HG03103 (cell line): ENCODE measurements around the gene MAGEB10.
"Not testable (repeated sequence)": the region's sequence is repeated elsewhere in the genome, so short reads cannot be mapped to it uniquely, and the experiment has no call there.

Experiments
- ATAC-seq: cut with Tn5 transposase; IDR thresholded peaks from one replicate; pipeline ENCODE4 v1.9.1; 2021; ENCODE audit warnings: low read depth; ENCODE audit not compliant: unreplicated experiment

MAGEB10 gene, protein sequence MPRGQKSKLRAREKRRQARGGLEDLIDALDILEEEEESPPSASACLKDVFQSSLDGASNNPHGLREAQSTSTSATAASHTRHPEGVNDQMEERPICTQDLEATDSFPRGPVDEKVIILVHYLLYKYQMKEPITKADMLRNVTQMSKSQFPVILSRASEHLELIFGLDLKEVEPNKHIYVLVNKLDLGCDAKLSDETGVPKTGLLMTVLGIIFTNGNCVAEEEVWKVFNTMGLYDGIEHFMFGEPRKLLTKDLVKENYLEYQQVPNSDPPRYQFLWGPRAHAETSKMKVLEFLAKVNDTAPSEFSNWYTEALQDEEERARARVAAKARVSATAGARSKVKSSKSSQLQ

DNA sequence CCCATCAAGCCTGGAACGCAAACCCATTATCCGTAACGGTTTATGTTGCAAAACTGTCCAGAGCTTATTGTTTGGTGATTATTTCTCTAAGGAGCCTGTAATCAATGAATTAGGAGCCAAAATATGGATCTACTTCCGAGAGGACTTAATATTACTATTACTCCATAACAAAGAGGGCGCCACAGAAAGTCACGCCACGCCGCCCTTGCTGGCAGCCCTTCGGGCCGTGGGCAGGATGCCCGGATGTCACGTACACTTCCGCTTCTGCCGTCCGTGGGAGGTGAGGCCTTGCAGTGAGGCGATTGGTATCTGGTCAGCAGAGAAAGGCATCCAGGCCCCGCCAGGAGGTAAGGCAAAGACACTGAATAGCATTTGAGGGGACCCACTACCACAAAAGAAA lies at the start of gene MAGEB10:
Gene MAGEB10 (plus strand): TSS at position 301 of the 400 bp plus-strand sequence. CDS start 13,317 bp downstream, outside the sequence.
- no peak for ATAC-seq

DNA sequence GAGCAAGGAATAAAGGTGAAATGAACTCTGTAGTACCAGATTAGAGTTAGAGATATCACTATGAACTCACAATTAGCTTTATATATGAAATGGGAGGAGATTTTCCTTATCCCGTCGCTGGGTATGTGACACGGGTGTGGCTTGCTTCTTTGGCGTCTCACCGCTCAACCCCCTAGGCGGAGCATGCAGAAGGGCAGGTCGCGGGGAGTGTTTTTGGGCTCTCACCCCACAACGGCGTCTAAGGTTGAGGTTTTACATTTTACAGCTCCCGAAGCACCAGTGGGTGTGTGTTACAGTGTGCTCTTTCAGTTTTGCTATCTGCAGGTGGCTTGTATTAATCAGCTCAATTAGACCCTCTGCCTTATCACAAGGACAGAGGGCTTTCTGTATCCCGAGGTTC lies 42.1 kb upstream of the MAGEB10 start:
- no peak for ATAC-seq

DNA sequence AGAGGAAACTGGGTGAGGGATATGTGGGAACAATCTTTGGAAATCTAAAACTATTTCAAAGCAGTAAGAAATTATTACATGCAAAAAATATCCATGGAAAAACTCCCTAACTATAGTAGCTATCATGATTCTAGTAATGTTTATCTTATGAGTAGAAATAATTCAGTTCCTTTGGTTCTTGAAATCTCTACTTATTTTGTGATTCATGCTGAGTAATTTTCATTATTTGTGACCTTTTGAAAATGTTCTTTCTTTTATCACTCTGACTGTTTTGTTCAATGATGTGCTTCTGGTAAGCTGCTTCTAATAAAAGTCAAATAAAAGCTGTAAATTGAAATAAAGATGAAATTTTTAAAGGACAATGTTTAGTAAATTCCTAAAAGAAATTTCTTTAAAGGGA lies 40.4 kb upstream of the MAGEB10 start:
- no peak for ATAC-seq

DNA sequence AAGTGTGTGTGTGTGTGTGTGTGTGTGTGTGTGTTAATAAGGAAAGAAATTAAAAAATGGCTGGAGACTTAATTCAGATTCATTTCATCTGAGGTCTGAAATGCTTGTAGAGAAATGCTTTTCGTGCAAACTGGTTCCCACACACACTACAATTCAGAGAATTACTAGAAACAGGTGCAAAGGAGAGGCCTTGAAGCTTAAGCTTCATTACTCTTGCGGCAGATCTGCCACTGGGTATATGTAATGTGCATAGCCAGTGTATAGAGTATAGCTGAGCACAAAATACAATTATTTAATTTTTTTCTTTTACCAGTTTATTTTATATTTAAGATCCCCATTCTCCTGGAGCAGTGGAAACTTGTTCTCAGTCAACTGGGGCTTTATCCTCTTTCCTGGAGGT lies 31.8 kb upstream of the MAGEB10 start:
- no peak for ATAC-seq

DNA sequence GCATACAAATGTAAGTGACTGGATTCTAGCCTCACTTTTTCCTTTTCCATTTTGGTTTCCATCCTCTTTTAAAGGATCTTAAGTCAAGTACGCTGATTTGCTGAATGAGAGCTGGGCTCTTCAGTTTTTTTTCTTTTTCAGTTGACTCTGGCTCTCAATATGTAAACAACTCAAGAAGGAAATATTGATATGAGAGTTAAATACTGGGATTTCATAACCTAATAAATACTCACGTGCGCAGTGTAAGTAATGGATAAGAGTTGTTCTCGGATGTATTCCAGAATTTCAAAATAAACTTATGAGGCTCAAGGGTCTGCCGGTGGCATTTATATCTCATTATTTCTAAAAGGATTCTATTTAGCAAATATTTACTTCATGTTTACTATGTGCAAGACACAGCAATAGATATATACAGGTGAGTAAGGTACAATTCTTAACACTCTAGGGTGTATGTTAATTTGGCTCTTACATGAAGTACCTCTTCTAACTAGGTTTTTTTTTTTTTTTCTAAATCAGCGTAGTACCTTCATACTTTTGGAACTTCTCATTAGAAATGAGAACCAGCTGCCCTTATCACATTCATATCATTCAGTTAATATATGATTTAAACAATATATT lies 11.0 kb upstream of the MAGEB10 start:
- no peak for ATAC-seq

DNA sequence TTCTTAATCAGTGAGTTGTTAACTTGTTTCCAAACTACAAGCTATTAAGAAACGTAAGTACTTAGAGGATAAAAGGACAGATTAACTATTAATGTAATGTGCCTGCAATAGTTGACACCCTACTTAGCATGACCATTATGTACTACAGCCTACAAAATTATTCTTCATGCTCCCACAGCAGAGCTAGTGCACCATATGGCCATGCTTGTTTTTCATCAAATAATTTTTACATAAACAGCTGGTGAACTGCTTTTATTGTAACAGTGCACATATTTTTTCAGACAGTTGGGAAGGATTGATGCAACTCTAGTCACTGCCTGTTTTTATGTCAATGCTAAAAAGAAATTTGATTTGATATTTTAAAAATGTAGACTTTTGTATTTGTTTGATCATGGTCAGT lies 10.2 kb upstream of the MAGEB10 start:
- no peak for ATAC-seq

DNA sequence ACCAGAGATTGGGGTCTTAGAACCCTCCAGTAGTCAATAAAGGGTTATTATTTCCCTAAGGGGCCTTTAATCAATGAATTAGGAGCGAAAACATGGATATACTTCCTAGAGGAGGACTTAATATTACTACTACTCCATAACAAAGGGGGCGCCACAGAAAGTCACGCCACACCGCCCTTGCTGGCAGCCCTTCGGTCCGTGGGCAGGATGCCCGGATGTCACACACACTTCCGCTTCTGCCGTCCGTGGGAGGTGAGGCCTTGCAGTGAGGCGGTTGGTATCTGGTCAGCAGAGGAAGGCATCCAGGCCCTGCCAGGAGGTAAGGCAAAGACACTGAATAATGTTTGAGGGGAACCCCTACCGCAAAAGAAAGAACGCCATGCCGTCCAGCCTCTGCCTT lies 436 bp downstream of the MAGEB10 start:
- no peak for ATAC-seq

DNA sequence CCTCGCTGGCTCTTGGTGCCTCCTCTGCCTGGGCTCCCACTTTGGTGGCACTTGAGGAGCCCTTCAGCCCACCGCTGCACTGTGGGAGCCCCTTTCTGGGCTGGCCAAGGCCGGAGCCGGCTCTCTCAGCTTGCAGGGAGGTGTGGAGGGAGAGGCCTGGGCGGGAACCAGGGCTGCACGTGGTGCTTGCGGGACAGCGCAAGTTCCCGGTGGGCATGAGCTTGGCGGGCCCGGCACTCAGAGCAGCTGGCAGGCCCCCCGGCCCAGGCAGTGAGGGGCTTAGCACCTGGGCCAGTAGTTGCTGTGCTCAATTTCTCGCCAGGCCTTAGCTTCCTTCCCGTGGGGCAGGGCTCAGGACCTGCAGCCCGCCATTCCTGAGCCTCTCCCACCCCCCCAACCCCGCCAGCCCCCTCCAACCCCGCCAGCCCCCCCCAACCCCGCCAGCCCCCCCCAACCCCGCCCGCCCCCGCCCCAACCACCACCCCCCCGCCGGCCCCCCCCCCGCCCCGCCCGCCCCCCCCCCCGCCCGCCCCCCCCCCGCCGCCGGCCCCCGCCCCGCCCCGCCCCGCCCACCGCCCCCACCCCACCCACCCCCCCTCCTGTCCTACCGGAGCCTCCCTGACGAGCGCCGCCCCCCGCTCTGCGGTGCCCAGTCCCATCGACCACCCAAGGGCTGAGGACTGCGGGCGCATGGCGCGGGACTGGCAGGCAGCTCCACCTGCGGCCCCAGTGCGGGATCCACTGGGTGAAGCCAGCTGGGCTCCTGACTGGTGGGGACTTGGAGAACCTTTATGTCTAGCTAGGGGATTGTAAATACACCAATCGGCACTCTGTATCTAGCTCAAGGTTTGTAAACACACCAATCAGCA lies 1.4 kb downstream of the MAGEB10 start:
- ATAC-seq, result not testable (repeated sequence)

DNA sequence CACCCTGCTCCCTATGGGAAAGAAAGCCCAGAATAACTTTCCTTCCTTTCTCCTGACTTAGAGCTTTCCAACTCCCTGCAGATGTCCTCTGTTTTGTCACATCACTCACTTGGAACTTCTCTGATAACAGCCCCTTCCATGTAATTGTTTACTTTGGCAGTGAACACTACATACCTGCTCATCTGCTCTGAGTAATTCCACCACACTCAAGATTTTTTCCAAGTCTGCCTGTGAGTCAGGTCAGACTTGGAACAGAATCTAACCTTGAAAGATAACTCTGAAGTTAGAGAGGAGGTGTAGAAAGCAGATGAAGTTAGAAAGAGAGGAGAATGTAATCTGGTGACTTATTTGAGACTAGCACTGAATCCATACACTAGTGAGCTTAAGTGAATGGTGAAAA lies 7.4 kb downstream of the MAGEB10 start:
- no peak for ATAC-seq

DNA sequence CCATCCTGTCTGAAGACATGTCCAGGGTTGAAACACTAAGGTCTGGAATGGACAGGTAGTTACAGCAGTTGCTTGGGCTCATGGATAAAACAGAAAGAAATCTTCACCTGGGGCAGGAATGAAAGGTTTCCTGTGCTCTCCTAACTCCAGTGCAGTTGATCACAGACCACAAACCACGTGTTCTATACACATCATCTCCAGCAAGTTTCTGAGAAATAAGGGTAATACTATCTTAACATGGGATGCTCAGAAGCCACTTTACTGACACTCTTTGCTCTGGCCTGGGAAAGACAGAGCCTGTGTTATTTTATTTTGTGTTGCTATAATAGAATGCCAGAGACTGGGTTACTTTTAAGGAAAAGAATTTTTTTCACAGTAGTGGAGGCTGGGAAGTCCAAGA lies 16.0 kb downstream of the MAGEB10 start:
- ATAC-seq, result no peak

DNA sequence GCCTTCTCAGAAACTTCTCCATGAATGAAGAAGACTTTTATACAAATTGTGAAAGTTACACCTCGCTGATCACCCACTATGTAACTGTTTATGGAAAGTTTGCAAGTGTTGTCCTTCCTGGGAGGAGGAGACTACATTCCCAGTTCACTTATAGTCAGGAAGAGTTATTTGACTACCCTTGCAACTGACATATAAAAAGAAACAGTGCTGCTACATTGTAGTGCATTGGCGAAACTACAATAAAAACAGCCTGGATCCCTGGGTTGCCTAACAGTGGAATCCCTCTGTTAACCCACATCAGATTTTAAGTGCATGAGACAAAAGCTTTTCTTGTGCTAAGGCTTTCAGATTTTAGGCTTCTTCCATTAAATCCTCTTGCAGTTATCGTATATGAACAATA lies 30.4 kb downstream of the MAGEB10 start:
- no peak for ATAC-seq

DNA sequence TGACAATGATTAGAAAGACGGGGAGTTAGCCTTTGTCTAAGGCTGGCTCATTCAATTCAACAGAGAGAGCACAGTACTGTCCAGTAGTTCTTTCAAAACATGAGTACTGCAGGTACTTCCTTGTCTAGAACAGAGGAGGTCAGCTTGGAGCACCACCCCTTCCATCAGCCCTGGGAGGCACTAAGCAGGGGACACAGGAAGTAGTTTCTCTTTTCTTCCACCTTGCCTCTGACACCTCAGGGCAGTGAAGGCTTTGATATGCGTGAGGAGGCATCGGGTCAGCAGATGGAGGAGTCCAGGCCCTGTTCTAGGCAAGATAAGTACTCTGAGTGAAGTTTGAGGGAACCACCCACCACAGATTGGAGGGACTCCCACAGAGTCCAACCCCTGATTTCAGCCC lies 33.1 kb downstream of the MAGEB10 start:
- no peak for ATAC-seq

DNA sequence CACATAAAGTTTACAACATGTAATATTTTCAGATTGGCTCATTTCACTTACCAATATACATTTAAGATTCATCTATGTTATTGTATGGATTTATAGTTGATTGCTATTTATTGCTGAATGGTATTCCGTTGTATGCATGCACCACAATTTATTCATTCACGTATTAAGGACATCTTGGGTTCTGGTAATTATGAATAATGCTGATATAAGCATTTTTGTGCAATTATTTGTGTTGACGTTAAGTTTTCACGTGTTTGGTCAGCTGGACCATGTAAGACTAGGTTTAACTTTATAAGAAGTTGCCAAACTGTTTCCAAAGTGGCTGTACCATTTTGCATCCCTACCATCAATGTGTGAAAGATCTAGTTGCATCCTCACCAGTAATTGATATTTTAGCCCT lies 35.1 kb downstream of the MAGEB10 start:
- no peak for ATAC-seq

DNA sequence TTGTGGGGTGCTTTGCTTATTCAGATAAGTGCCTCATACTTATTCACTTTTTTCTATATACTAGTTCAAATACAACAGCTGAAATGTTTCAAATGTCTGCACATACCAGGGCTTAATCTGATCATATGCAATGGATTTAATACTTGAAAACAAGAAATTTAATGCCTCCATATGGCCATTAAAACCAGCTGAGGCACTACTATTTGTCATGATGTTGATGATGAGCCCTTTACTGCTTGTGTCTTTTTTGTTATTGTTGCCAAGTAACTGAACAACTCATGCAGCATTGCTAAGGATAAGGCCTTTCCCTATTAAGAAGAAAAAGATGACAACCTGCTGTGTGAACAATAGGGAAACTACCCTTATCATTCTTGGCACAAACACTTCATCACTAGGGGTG lies 52.5 kb downstream of the MAGEB10 start:
- no peak for ATAC-seq

DNA sequence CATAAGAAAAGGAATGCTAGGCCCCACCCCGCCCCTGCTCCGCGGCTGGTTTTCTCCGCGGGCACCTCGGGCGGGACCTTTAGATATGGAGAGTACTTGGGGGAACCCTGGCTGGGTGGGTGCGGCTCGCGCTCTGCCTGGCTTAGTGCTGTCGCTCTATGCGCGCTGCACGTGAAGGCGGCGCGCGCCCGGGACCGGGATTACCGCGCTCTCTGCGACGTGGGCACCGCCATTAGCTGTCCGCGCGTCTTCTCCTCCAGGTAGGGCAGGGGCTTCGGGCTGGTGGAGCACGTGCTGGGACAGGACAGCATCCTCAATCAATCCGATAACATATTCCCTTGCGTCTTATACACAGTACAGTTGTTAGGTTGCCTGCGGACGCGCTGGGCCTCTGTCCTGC lies 56.0 kb downstream of the MAGEB10 start:
- ATAC-seq, result no peak
